Effector CD4-positive, alpha-beta T cell (primary cell): Measurements from ENCODE around the gene THADA.

Experiments used
- DNase-seq: peaks from one replicate; pipeline ENCODE4 v3.0.0-alpha.2; 2020

THADA gene

GRCh38 chr2:43220229-43220751 lies 375.5 kb downstream of the THADA start:
- DNase-seq, result no peak

GRCh38 chr2:43219383-43220228 lies 376.2 kb downstream of the THADA start:
- peak; percentile 65 for DNase-seq

GRCh38 chr2:43218702-43219382 lies 377.0 kb downstream of the THADA start:
- DNase-seq, result peak; percentile 78

GRCh38 chr2:43218155-43218701 lies 377.6 kb downstream of the THADA start:
- DNase-seq, result no peak

GRCh38 chr2:43217228-43218154 lies 378.3 kb downstream of the THADA start:
- DNase-seq, result no peak

- DNase-seq, result no peak
These were observed 379.2 kb downstream of the THADA start for GRCh38 chr2:43216629-43217028.

GRCh38 chr2:43215673-43216255 lies 380.1 kb downstream of the THADA start:
- no peak for DNase-seq

- no peak for DNase-seq
These were observed 381.6 kb downstream of the THADA start for GRCh38 chr2:43214253-43214652.

GRCh38 chr2:43212931-43213330 lies 382.9 kb downstream of the THADA start:
- no peak for DNase-seq

GRCh38 chr2:43212216-43212835 lies 383.5 kb downstream of the THADA start:
- no peak for DNase-seq

- no peak for DNase-seq
These were observed 385.2 kb downstream of the THADA start for GRCh38 chr2:43210467-43211303.

GRCh38 chr2:43210125-43210466 lies 385.7 kb downstream of the THADA start:
- no peak for DNase-seq

GRCh38 chr2:43209204-43209717 lies 386.6 kb downstream of the THADA start:
- DNase-seq, result no peak

- DNase-seq, result no peak
These were observed 388.1 kb downstream of the THADA start for GRCh38 chr2:43207553-43208300.

- DNase-seq, result no peak
These were observed 389.2 kb downstream of the THADA start for GRCh38 chr2:43206602-43207001.

GRCh38 chr2:43203373-43203772 lies 392.5 kb downstream of the THADA start:
- no peak for DNase-seq

- no peak for DNase-seq
These were observed 393.5 kb downstream of the THADA start for GRCh38 chr2:43202289-43202688.

GRCh38 chr2:43201497-43201896 lies 394.3 kb downstream of the THADA start:
- no peak for DNase-seq

- DNase-seq, result no peak
These were observed 394.8 kb downstream of the THADA start for GRCh38 chr2:43201016-43201415.
